HEK293T (cell line): ENCODE data around the gene HSP90AB1.

Experiments
- FOXM1 ChIP-seq: fragments of 450-650 bp; IDR thresholded peaks from 2 replicates; pipeline ENCODE4 v1.6.1; 2017; ENCODE audit warnings: mild to moderate bottlenecking, borderline replicate concordance
- HDGF ChIP-seq: fragments of 450-650 bp; IDR thresholded peaks from 2 replicates; pipeline ENCODE4 v1.6.1; 2017; ENCODE audit warnings: antibody characterized with exemption, borderline replicate concordance

DNA sequence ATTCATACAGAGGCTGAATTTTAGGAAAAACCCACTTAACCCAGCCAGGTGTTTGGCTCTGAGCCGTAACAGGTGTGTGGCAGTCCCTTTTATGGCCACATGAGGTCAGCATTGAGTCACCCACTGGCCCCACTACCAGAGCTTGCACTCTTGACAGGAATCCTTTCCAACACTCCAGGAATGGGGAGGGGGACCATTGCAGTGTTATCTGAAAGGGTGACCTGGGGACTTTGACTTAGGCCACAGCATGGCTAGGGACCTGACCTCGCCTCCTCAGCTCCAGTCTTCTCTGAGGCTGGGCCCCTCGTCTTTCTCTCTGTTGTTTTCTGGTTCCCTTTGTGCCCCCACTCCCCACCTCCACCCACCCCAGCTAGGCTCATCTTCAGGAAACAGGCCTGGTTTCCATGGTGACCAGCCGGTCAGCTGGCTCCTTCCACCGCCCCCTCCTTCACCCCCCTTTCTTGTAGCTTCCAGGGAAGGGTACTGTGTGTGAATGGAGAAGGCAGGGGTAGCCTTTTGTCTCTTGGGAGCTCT, 21.3 kb downstream of the HSP90AB1 start:
- TF ChIP-seq FOXM1 = no peak
- no peak for TF ChIP-seq HDGF
